SK-N-SH (cell line): ENCODE data around the gene RAB22A.

Source experiments
- CTCF ChIP-seq: fragments of 200-600 bp; sonication (generic); IDR thresholded peaks from 2 replicates; pipeline ENCODE4 v1.6.1; 2017; ENCODE audit warnings: antibody characterized with exemption, mild to moderate bottlenecking, moderate library complexity
- ELF1 ChIP-seq: IDR thresholded peaks from 2 replicates; pipeline ENCODE4 v1.4.0; 2012
- EP300 ChIP-seq, 2 experiments: IDR thresholded peaks; 2 replicates each; pipeline versions ENCODE4 v1.4.0 to v1.6.1; 2012; ENCODE audit warnings: borderline replicate concordance in 1 of 2, low read depth in 1 of 2, low read length in 1 of 2
- EZH2phosphoT487 ChIP-seq: fragments of 200-600 bp; sonication (generic); IDR thresholded peaks from 2 replicates; pipeline ENCODE4 v1.6.1; 2017; ENCODE audit warnings: low read depth, mixed run types, mild to moderate bottlenecking, antibody characterized with exemption, moderate library complexity, borderline replicate concordance
- POLR2AphosphoS5 ChIP-seq: IDR thresholded peaks from 2 replicates; pipeline ENCODE4 v1.6.1; 2012; ENCODE audit warnings: low read depth, low read length
- RCOR1 ChIP-seq: fragments of 150-350 bp; IDR thresholded peaks from 2 replicates; pipeline ENCODE4 v1.6.1; 2017; ENCODE audit warnings: antibody characterized with exemption, low read length
- TCF12 ChIP-seq: IDR thresholded peaks from 2 replicates; pipeline ENCODE4 v1.4.0; 2012
- YY1 ChIP-seq: IDR thresholded peaks from 2 replicates; pipeline ENCODE4 v1.4.0; 2012; ENCODE audit warnings: low read depth, mild to moderate bottlenecking
- TF ChIP-seq, protein P1 (sequence below): IDR thresholded peaks from 2 replicates; pipeline ENCODE4; 2012
- TF ChIP-seq, protein P2 (sequence below): fragments of 150-350 bp; IDR thresholded peaks from 2 replicates; pipeline ENCODE4 v1.6.1; 2017; ENCODE audit warnings: antibody characterized with exemption, low read length, low read depth, borderline replicate concordance

GRCh38 chr20:58406422-58407001 lies 97.0 kb downstream of the RAB22A start:
- no peak for TF ChIP-seq CTCF
- TF ChIP-seq POLR2AphosphoS5, result no peak
- TF ChIP-seq EZH2phosphoT487, result no peak
- TF ChIP-seq, protein P1, sequence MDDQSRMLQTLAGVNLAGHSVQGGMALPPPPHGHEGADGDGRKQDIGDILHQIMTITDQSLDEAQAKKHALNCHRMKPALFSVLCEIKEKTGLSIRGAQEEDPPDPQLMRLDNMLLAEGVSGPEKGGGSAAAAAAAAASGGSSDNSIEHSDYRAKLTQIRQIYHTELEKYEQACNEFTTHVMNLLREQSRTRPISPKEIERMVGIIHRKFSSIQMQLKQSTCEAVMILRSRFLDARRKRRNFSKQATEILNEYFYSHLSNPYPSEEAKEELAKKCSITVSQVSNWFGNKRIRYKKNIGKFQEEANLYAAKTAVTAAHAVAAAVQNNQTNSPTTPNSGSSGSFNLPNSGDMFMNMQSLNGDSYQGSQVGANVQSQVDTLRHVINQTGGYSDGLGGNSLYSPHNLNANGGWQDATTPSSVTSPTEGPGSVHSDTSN, result no peak
- TF ChIP-seq, protein P2, sequence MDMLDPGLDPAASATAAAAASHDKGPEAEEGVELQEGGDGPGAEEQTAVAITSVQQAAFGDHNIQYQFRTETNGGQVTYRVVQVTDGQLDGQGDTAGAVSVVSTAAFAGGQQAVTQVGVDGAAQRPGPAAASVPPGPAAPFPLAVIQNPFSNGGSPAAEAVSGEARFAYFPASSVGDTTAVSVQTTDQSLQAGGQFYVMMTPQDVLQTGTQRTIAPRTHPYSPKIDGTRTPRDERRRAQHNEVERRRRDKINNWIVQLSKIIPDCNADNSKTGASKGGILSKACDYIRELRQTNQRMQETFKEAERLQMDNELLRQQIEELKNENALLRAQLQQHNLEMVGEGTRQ, result no peak
- no peak for TF ChIP-seq YY1
- TF ChIP-seq TCF12, result no peak
- TF ChIP-seq EP300 (IDR thresholded peaks at IDR 0.05; ENCODE audit: borderline replicate concordance in 1 of 2, low read depth in 1 of 2, low read length in 1 of 2), result no peak
- no peak for TF ChIP-seq RCOR1
- TF ChIP-seq ELF1, result no peak
